Skeletal muscle tissue (tissue), 4 donors: Measurements from ENCODE around the gene SIAH3. TPM values are rescaled to one million over a fixed set of nuclear protein-coding genes. Genes with fewer than 3 reads are reported as not detected.

Source experiments
- H3K27ac ChIP-seq: one replicate; pipeline ENCODE4 v1.7.0; 2013; ENCODE audit warnings: mild to moderate bottlenecking, low read depth, low read length, inconsistent platforms
- H3K27me3 ChIP-seq, 3 donors: one replicate each; pipeline ENCODE4 v1.7.0; 2013; ENCODE audit warnings: low read length in 3 of 3; ENCODE audit not compliant: control insufficient read depth in 3 of 3, insufficient read depth in 3 of 3
- H3K36me3 ChIP-seq, 3 donors: one replicate each; pipeline ENCODE4 v1.7.0; 2013; ENCODE audit warnings: low read length in 3 of 3; ENCODE audit not compliant: control insufficient read depth in 3 of 3, insufficient read depth in 3 of 3
- H3K4me1 ChIP-seq, 3 donors: one replicate each; pipeline ENCODE4 v1.7.0; 2013; ENCODE audit warnings: low read length in 3 of 3, mild to moderate bottlenecking in 3 of 3; ENCODE audit not compliant: control insufficient read depth in 3 of 3, insufficient read depth in 3 of 3
- H3K4me3 ChIP-seq, 3 donors: one replicate each; pipeline ENCODE4 v1.7.0; 2013; ENCODE audit warnings: low read length in 3 of 3
- H3K9ac ChIP-seq, 3 donors: one replicate each; pipeline ENCODE4 v1.7.0; 2013; ENCODE audit warnings: low read length in 3 of 3, mild to moderate bottlenecking in 3 of 3, moderate library complexity in 2 of 3, low read depth in 1 of 3
- H3K9me3 ChIP-seq, 3 donors: one replicate each; pipeline ENCODE4 v1.7.0; 2013; ENCODE audit warnings: low read length in 3 of 3; ENCODE audit not compliant: control insufficient read depth in 3 of 3
- total RNA-seq: library from RNA; depleted of rRNA; stranded (reverse); fragments of >200 nt; gene quantifications from one replicate; pipeline ENCODE4 v1.2.3, GENCODE V29; 2014
- donor health status: Osteomylitis.

The SIAH3 gene
- total RNA-seq, 1 donor from 2014 or later: under 0.01 TPM

DNA sequence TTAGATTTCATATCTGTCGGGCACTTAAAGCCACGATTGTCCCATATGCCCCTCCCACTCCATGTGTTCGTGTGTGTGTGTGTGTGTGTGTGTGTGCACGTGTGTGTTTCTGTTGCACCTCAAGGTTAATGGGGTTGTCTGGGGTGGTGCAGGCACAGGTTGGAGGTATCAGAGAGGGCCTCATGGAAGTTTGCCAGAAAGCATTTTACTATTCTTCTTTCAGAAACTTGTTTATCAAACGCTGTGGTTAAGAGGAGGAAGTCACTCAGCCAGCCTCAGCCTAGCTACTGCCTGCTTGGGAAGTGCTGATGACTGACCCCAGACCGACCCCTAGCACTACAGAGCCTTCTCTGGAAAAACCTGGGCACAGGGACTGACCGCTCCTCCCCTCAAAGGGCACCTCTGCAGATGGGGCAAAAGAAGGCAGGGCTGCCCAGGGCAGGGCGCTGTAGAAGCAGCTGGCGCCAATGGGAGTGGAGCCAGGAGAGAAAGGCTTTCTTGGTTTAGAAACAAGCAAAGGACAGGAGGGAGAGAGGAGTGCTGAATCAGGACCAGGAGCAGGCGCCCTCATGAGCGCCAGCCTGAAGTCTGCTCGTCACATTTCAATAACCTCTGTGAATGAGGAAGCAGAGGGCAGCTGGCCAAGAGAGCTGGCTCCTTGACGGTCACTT lies 3.9 kb downstream of the SIAH3 start:
- H3K4me3 ChIP-seq: no peak overlapping the region
- no peak overlapping the region for H3K27ac ChIP-seq
- H3K36me3 ChIP-seq: no peaks in the 10 kb centered on the region
- H3K9ac ChIP-seq: no peak overlapping the region
- H3K27me3 ChIP-seq: peaks cover 30 to 46% (median 38%) of the 10 kb centered on the region in 3 donors
- peaks cover 17 to 24% (median 17%) of the 10 kb centered on the region in 3 donors for H3K4me1 ChIP-seq
- no peaks in the 10 kb centered on the region for H3K9me3 ChIP-seq

DNA sequence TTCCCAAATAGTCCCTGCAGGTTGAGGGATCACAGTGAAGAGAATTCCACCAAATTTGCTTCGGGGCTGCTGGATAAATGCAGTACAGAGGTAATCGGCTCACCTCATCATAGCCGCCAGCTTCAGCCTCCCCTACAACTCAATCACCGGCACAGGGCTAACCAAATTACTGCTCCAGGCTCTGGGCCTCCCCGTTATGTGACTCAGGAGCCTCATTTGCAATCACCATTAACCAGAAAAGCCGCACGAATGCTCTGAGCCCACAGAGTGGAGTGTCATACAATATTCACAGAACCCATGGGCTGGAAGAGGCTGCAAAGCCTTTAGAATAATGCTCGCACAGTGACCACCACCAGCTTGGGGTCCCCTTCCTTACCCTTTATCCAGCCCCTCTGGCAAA lies 4.9 kb downstream of the SIAH3 start:
- peaks cover 29 to 43% (median 35%) of the 10 kb centered on the region in 3 donors for H3K27me3 ChIP-seq
- H3K4me3 ChIP-seq: no peak overlapping the region
- H3K9ac ChIP-seq: no peak overlapping the region
- H3K4me1 ChIP-seq: peaks cover 17 to 24% (median 17%) of the 10 kb centered on the region in 3 donors
- no peaks in the 10 kb centered on the region for H3K9me3 ChIP-seq
- H3K36me3 ChIP-seq: no peaks in the 10 kb centered on the region
- H3K27ac ChIP-seq: no peak overlapping the region

DNA sequence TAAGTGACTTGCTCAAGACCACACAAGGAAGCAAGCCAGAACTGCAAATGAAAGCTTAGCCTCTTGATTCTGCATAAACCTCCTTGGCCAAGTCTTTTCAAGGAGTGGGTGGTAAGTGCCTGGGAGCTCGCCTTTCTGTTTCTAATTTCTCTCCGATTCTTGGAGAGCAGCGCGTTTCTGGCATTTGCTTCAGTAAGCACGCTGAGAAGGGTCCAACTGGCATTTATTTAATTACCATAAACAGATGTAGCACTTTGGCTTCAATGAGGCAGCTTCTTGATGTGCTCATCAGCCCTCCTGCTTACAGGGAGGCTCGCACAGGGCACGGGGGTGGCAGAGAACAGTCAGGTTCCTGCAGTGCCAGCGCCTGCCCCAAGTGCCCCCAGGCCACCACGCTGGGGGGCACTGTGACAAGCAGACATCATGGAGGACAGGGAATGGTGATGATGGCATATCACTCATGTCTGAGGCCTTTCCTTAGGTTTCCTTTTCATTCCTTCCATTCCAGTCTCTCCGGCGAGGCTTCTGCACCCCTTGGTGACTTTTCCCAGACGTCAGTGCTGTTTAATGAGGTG lies 13.3 kb downstream of the SIAH3 start:
- no peak overlapping the region for H3K27ac ChIP-seq
- H3K9ac ChIP-seq: no peak overlapping the region
- no peaks in the 10 kb centered on the region for H3K9me3 ChIP-seq
- peaks cover 0 to 2% (median 0%) of the 10 kb centered on the region in 3 donors for H3K27me3 ChIP-seq
- no peaks in the 10 kb centered on the region for H3K36me3 ChIP-seq
- no peak overlapping the region for H3K4me3 ChIP-seq
- H3K4me1 ChIP-seq: peaks cover 6 to 23% (median 12%) of the 10 kb centered on the region in 3 donors

DNA sequence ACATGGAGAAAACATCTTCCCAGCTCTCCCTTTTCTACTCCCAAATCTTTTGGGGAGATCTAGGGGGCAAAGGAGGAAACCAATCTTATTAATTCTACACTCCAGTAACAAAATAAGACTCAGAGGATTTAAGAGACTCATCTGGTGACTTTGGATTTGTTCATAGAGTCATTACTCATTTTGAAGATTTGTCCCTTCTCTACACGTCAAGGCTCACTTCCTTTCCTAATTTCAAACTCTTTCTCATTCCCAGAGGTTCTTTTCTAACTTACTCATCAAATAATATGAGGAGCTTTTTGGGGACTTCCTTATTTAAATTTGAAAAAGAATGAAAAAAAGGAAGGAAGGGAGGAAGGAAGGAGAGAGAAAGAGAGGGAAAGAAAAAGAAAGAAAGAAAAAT lies 14.4 kb downstream of the SIAH3 start:
- H3K27me3 ChIP-seq: peaks cover 0 to 2% (median 0%) of the 10 kb centered on the region in 3 donors
- H3K27ac ChIP-seq: no peak overlapping the region
- no peak overlapping the region for H3K9ac ChIP-seq
- H3K9me3 ChIP-seq: no peaks in the 10 kb centered on the region
- no peak overlapping the region for H3K4me3 ChIP-seq
- peaks cover 7 to 24% (median 12%) of the 10 kb centered on the region in 3 donors for H3K4me1 ChIP-seq
- H3K36me3 ChIP-seq: no peaks in the 10 kb centered on the region

DNA sequence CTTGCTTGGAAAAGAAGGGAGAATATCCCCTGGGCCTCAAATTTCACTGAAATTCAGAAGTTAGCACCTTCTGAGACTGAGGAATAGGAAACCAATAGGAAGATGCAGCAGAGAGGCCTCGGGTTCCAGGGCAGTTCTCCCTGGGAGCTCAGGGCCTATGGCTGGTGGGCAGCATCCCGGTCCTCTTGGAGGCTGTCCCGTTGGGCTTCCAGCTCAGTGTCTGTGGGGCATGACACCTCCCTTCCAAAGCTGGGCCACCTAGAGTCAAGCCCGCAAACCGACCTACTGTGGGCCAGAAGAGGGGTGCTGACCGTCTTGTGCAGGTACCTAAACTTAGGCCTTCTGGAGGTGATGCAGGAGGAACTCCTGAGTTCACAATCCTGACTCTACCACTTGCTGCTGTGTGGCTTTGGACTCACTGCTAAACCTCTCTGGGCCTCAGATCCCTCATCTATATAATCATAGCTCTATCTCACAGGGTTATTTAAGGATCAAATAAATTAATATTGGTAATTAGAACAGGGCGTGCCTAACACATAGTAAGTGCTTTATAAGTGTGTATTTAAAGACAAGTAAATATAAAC lies 17.1 kb downstream of the SIAH3 start:
- H3K9ac ChIP-seq: no peak overlapping the region
- no peaks in the 10 kb centered on the region for H3K9me3 ChIP-seq
- no peaks in the 10 kb centered on the region for H3K27me3 ChIP-seq
- H3K36me3 ChIP-seq: no peaks in the 10 kb centered on the region
- no peak overlapping the region for H3K4me3 ChIP-seq
- H3K4me1 ChIP-seq: peaks cover 7 to 24% (median 12%) of the 10 kb centered on the region in 3 donors
- peak overlapping the region; percentile 68 for H3K27ac ChIP-seq

DNA sequence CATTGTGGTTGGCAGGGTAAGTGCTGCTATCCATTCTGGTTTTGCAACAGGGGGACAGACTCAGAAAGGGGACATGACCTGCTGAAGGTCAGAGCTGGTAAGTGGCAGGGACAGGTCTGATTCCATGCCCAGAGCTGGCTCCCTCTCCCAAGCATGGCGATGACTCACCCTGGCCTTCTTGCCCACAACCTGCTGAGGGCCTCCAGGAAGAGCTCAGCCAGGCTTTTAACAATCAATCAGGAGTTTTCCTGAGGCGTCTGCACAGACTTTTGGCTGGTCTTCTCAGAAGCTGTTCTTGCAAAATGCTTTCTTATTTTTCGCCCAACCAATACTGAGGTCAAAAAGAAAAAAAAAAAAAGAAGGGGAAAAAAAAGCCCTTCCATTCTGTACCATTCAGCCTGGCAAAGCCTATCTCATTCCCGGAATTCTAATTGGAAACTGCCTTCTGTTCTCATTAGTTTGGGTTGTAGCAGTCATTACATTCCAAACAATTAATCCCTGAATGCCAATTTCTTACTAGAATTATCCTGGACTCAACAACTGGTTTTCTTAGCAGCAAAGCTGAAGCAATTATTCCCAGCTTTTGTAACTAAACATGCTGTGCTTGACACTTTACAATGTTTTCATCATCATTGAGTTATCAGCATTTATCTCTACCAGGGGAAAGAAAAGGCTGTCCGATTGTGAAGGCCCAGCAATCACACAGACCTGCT lies 17.7 kb downstream of the SIAH3 start:
- Histone ChIP-seq H3K9ac (peak overlapping the region in 1 of 3 donors; percentile 4), H3K9me3 (no peaks in the 10 kb centered on the region), H3K4me3 (no peak overlapping the region), H3K27me3 (no peaks in the 10 kb centered on the region), H3K27ac (peak overlapping the region; percentile 68), H3K4me1 (peaks cover 7 to 24% (median 12%) of the 10 kb centered on the region in 3 donors), H3K36me3 (no peaks in the 10 kb centered on the region)

DNA sequence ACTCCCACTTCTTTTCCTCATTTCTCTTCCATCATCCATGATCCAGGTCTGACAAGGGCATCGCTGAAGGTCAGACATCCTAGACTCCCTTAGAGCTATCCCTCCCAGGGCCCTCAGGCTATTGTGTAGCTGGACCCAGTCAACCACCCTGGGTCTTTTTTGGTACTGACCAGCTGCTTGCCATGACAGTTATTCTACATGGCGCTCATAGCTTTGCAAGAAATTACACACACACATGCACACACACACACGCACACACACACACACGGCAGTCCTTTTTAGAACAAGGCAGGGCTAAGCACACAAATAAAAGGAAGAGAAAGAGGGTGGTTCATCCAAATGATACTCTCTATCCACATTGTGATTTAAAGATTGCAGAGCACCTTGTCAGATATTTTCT lies 18.3 kb downstream of the SIAH3 start:
- Histone ChIP-seq H3K4me1 (peaks cover 7 to 18% (median 12%) of the 10 kb centered on the region in 3 donors), H3K9me3 (no peaks in the 10 kb centered on the region), H3K4me3 (no peak overlapping the region), H3K9ac (no peak overlapping the region), H3K36me3 (no peaks in the 10 kb centered on the region), H3K27ac (peak overlapping the region; percentile 68), H3K27me3 (no peaks in the 10 kb centered on the region)

DNA sequence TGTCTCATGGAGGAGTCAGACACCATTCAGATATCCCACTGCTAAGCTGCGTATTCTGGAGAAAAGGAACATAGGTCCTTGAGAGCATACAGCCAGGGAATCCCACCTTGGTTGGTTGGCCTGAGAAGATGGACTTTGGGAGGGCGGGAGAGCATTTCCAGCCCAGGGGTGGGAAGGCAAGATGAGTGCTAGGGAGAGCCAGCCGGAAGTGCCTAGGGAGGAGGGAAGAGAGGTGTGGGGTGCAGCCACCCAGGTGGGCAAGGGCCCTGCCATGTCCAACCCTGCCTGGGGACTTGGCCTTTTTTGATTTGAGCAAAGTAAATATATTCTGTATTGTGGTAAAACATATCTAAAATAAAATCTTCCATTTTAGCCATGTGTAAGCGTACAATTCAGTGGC lies 19.7 kb downstream of the SIAH3 start:
- Histone ChIP-seq H3K27ac (no peak overlapping the region), H3K27me3 (no peaks in the 10 kb centered on the region), H3K4me1 (peaks cover 9 to 26% (median 15%) of the 10 kb centered on the region in 3 donors), H3K36me3 (no peaks in the 10 kb centered on the region), H3K9ac (no peak overlapping the region), H3K9me3 (no peaks in the 10 kb centered on the region), H3K4me3 (no peak overlapping the region)

DNA sequence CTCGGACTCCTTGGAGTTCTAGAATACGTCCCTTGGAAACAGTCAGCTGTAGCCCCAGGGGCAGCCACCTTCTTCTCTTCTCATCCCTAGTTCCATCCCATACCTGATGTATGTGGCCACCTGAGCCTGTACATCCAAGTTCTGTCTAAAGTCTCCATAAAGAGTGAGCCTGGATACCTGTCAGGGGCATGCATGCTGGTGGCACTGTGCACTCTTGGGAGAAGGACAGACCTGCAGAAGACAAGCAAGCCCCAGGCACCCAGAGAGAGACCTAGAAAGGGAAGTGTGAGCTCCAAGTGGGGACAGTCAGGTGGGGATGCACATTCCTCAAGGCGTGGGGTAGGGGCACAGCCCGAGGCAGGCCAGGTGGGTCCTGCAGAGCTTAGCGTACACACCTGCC lies 21.4 kb downstream of the SIAH3 start:
- no peaks in the 10 kb centered on the region for H3K27me3 ChIP-seq
- H3K9me3 ChIP-seq: no peaks in the 10 kb centered on the region
- H3K4me3 ChIP-seq: no peak overlapping the region
- no peaks in the 10 kb centered on the region for H3K36me3 ChIP-seq
- H3K4me1 ChIP-seq: peaks cover 9 to 28% (median 15%) of the 10 kb centered on the region in 3 donors
- H3K27ac ChIP-seq: no peak overlapping the region
- H3K9ac ChIP-seq: no peak overlapping the region
